GM19328 (cell line): ENCODE measurements around the gene GNAS.
"Not testable (repeated sequence)": the region's sequence is repeated elsewhere in the genome, so short reads cannot be mapped to it uniquely, and the experiment has no call there.

ENCODE experiments used
- ATAC-seq: cut with Tn5 transposase; IDR thresholded peaks from one replicate; pipeline ENCODE4 v1.9.1; 2021; ENCODE audit warnings: mild to moderate bottlenecking, moderate library complexity; ENCODE audit not compliant: unreplicated experiment

GNAS gene

DNA sequence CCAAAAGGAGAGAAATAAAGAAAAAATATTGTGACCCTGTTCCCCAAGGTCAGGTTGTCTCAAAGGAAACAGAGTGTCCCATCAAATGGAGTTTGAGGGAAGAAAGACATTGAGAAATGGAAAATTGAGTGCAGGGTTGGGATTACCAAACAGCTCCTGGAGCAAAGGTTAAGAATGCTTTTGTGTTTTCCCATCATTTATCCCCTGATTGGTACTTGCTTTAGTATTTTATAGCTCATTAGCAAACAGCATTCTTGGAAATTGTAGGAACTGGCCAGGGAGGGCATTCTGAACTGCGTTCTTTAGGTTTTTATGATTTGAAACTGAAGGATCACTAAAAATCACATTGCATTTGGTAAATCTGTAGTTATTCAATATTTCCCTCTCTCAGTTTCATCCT is 69.5 kb downstream of the GNAS start:
- ATAC-seq = no peak

- no peak for ATAC-seq
Observed at GRCh38 chr20:58923117-58923712, 70.7 kb downstream of the GNAS start.

DNA sequence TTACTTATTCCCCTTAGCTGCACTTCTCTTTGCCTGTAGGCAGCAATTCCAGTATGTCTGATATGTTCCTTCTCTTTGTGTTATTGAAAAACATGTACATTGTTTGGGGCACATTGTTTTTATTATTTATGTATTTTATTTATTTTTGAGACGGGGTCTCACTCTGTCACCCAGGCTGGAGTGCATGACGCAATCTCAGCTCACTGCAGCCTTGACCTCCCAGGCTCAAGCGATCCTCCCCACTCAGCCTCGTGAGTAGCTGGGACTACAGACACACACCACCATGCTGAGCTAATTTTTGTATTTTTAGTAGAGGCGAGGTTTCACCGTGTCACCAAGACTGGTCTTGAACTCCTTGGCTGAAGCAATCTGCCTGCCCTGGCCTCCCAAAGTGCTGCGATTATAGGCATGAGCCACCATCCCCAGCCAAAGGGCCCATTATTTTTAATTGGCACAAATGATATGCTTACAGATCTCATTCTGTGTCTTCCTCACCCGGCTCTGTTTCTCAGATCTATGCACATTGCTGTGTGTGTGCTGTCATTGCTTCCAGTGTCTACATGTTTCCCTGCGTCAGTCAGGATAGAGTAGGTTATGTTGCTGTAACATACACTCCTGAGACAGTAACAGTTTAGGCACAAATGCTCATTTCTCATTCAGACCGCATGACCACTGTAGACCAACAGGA is 74.4 kb downstream of the GNAS start:
- ATAC-seq = no peak

- no peak for ATAC-seq
Observed at GRCh38 chr20:58927490-58928061, 75.1 kb downstream of the GNAS start.

DNA sequence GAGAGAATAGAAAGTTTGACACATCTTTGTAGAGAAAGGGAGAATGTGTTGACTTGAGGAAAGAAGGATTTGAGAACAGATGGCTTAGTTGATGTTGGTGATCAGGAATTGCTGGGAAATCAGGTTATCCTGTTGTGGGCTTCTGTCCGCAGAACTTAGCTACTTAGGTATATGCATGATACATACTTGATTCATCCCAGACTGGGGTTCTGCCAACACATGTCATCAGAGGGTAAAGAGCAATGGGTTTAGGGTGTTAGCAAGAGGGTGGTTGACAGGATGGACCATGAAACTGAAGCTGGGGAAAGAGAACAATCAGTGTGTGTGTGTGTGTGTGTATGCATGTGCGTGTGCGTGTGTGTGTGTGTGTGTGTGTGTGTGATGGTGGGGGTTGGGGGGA is 78.0 kb downstream of the GNAS start:
- ATAC-seq = no peak

DNA sequence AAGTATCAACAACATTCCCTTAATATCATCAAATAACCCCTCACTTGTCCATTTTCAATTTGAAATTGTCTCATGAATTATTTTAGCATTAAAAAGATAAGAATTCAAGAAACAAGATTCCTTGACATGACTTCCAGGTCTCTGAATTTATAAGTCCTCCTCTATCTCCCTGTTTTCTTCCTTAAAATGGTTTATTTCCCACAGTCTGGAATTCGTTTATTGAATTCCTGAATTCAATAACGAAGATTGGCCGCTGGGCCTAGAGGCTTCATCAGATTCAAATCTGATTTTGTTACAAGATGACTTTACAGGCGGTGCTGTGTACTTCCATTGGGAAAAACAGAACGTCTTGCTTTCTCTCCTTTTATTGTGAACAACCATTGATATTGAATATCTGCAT is 79.7 kb downstream of the GNAS start:
- ATAC-seq = no peak

DNA sequence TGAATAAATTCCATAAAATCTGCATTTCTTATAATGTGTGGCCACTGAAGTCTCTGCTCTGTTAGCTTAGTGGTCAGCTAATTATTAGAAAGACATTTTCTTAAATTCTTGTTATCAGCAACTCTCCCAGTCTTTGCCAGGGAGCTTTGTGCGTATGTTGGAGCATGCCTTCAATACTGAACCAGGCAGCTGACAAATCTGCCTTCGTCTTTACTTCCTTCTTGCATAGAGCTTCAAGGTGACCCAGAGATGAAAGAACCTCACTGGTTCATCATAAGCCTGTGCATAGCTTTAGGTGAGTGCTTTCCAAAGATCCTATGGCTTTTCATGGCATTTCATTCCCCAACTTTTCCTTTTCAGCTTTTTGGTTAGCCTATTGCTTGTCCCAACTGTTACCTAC is 85.6 kb downstream of the GNAS start:
- ATAC-seq = no peak

- ATAC-seq = no peak
Observed at GRCh38 chr20:58938541-58938940, 86.0 kb downstream of the GNAS start.

DNA sequence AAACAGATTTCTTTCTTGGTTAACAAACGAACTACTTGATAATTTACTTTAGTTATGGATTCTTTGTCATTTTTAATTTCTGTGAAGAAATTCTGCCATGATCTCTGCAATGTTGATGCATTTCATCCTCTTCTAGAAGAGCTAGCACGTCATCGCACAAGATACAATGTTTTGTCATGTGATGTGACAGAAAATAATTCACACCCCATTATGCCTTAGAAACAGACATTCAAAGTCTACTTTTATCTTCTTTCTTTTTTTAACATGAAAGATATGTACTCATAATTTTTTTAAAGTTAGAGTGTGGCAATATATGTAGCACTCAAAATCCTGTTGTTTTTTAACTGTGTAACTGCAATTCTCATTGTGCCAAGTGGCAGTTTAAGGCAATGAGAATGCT is 89.0 kb downstream of the GNAS start:
- no peak for ATAC-seq

DNA sequence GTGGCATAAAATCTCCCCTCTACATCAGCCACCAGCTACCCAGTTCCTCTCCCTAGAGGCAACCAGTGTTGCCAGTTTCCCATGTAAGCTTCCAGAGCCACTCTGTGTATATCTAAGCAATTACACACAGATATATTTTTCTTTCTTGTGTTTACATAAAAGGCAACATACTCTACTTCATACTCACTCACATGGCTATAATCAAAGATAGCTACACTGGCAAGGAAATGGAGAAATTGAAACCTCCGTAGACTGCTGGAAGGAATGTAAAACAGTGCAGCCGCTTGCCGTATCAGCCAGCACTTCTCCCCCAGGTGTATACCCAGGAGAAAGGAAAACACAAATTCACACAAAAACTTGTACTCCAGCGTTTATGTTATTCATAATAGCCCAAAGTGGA is 90.0 kb downstream of the GNAS start:
- no peak for ATAC-seq

GRCh38 chr20:58944610-58945009 is 92.1 kb downstream of the GNAS start:
- no peak for ATAC-seq

GRCh38 chr20:58945965-58946631 is 93.6 kb downstream of the GNAS start:
- no peak for ATAC-seq

DNA sequence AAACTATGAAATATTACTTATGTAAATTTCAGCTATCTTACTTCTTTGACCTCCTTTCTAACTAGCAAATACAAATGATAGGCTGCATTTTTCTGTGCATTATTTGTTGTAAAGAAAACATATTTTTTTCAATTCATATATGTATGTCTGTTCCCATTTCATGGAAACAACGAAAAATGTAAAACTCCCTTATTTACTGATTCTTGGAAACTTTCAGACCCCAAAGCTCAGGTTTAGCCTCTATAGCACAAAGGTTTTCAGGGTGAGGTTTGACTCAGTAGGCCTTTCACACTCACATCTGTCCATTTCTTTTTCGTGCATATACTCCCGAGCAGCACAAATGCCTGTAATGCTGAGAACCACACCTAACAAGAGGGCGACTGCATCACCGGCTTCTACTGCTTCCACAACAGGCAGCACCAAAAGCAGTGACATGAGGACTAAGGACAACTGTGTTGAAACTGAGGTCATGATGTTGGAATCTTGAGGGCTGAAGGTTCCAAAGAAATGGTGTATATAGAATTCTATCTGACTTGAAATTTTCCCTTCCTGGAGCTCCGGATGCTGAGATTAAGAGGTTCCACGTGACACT is 95.4 kb downstream of the GNAS start:
- ATAC-seq = not testable (repeated sequence)

DNA sequence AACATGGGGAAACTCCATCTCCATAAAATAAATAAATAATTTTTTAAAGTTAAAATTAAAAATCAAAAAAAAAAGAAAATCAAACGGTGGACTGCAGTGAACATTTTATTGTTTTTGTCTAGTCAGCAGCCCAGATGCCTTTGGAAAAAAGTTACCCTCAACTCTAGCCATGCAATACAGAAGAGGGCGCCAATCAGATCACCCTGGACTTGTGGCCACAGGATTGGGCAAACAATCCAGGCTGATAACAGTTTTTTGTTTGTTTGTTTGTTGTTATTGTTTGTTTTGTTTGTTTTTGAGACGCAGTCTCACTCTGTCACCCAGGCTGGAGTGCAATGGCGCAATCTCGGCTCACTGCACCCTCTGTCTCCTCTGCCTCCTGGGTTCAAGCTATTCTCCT is 98.1 kb downstream of the GNAS start:
- ATAC-seq = no peak

DNA sequence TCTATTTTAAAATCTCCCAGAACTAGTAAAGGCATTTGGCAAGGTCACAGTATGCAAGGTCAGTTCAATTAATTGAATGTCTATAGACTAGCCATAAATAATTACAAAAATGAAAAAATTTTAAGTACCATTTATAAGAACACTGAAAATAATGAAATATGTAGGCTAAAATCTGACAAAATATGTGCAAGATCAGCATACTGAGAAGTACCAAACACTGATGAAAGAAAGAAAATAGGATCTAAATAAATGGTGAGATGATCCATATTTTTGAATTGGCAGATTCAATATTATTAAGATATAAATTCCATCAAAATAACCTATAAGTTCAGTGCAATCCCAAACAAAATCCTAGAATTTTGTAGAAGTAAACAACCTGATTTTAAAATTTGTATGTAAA is 100.5 kb downstream of the GNAS start:
- no peak for ATAC-seq

DNA sequence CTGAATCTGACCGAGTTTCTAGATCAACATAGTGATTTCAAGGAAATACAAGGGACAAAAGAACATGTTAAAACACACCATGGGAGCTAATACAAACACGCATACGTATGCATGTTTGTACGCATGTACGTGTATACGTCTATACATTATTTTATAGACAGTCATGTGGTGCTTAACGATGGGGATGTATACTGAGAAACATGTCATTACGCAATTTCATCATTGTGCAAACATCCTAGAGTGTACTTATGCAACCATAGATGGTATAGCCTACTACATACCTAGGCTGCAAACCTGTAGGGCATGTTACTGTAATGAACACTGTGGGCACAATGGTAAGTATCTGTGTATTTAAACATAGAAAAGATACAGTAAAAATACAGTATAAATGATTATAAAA is 103.6 kb downstream of the GNAS start:
- ATAC-seq = no peak

DNA sequence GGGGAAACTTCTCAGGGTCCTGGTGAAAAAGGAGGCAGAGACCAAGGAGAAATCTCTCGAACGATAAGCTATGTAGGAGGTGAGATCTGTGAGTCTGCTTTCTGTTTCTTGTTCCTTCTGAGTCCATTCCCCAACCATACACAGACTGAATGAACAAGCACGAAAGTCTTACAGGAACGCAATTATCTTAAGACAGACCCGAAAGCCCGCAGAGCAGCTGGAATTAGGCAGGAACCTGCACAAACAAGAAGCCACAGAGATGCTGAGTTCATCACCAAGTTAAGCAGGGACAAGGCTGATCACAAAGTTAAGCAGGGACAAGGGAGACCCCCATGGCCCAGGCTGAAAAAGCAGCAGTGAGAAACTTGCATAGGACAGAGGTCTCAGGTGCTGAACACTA is 107.1 kb downstream of the GNAS start:
- ATAC-seq = no peak
